GM06990 (cell line): Measurements from ENCODE around the gene IFRD2.

Source experiments
- DNase-seq: peaks from one replicate; pipeline ENCODE4 v3.0.0-alpha.2; 2011; ENCODE audit not compliant: insufficient read length; ENCODE audit errors: extremely low read depth
- H3K27me3 ChIP-seq: replicated peaks from 2 replicates; pipeline ENCODE4 v1.6.0; 2011; ENCODE audit warnings: low read length; ENCODE audit not compliant: control insufficient read depth, insufficient read depth
- H3K36me3 ChIP-seq: 2 replicates; pipeline ENCODE4 v1.5.1; 2011; ENCODE audit warnings: low read length; ENCODE audit not compliant: control insufficient read depth, insufficient read depth
- H3K4me3 ChIP-seq: replicated peaks from 2 replicates; pipeline ENCODE4 v1.5.1; 2011; ENCODE audit warnings: low read depth, mild to moderate bottlenecking, control low read depth, low read length
- CTCF ChIP-seq: IDR thresholded peaks from 2 replicates; pipeline ENCODE4 v1.5.1; 2011; ENCODE audit warnings: low read length, control low read depth, mild to moderate bottlenecking, inconsistent platforms; ENCODE audit not compliant: insufficient read depth, poor library complexity, severe bottlenecking

The IFRD2 gene

GRCh38 chr3:50319181-50319893 is 27.1 kb upstream of the IFRD2 start:
- H3K4me3 ChIP-seq = no peak overlapping the region
- H3K36me3 ChIP-seq = peaks cover 7% of the 10 kb centered on the region
- no peak for DNase-seq
- TF ChIP-seq CTCF = no peak
- H3K27me3 ChIP-seq = no peaks in the 10 kb centered on the region

- Histone ChIP-seq H3K27me3 (no peaks in the 10 kb centered on the region), H3K36me3 (peaks cover 5% of the 10 kb centered on the region), H3K4me3 (no peak overlapping the region)
- TF ChIP-seq CTCF = no peak
- DNase-seq = no peak
These were observed 26.4 kb upstream of the IFRD2 start for GRCh38 chr3:50318615-50319014.

- no peak for DNase-seq
- no peak overlapping the region for H3K4me3 ChIP-seq
These were observed 25.9 kb upstream of the IFRD2 start for GRCh38 chr3:50318163-50318562.

GRCh38 chr3:50317300-50317699 is 25.1 kb upstream of the IFRD2 start:
- H3K4me3 ChIP-seq = no peak overlapping the region
- no peak for TF ChIP-seq CTCF
- DNase-seq = no peak
- H3K36me3 ChIP-seq = peaks cover 5% of the 10 kb centered on the region
- H3K27me3 ChIP-seq = no peaks in the 10 kb centered on the region

More at GRCh38 chr3:50318163-50318562, 25.9 kb upstream of the IFRD2 start:
- peaks cover 5% of the 10 kb centered on the region for H3K36me3 ChIP-seq
- no peaks in the 10 kb centered on the region for H3K27me3 ChIP-seq
- no peak for TF ChIP-seq CTCF

GRCh38 chr3:50316657-50317242 is 24.5 kb upstream of the IFRD2 start:
- Histone ChIP-seq H3K4me3 (no peak overlapping the region), H3K27me3 (no peaks in the 10 kb centered on the region), H3K36me3 (peaks cover 5% of the 10 kb centered on the region)
- DNase-seq = peak; percentile 65
- TF ChIP-seq CTCF = no peak
